GM12801 (cell line): Measurements from ENCODE around the gene MVB12B.

Experiments
- TF ChIP-seq, protein P1 (sequence below): IDR thresholded peaks from one replicate; pipeline ENCODE4 v1.5.1; 2011; ENCODE audit warnings: control low read depth; ENCODE audit not compliant: insufficient read length; ENCODE audit errors: extremely low read depth

Gene MVB12B

DNA sequence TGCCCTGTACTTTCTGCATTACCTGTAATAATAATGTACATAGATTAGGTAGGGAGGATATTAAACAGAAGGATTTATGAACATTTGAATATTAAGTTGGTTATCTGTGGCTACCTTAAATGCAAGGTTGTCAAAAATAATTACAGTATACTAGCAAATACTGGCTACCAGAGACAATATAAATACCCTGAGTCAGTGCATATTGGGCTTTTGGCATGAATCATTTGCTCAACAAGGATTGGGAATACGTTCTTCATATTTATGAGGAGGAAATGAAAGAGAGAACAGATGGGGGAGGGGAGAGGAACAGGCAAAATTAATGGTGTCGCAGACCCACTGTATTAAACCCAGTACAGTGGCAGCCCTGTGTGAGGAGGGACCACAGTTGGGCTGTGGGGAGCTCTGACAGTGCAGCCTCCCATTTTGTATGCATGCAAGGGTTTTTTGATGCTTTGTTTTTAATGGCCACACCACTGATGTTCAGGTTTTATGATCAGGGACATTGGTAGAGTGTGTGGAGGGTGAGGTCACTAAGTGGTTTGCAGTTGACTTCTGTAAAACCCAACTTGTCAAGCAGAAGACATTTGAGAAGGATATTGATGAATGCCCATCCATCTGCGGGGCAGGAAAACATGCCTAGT is 56.9 kb downstream of the MVB12B start:
- TF ChIP-seq, protein P1, sequence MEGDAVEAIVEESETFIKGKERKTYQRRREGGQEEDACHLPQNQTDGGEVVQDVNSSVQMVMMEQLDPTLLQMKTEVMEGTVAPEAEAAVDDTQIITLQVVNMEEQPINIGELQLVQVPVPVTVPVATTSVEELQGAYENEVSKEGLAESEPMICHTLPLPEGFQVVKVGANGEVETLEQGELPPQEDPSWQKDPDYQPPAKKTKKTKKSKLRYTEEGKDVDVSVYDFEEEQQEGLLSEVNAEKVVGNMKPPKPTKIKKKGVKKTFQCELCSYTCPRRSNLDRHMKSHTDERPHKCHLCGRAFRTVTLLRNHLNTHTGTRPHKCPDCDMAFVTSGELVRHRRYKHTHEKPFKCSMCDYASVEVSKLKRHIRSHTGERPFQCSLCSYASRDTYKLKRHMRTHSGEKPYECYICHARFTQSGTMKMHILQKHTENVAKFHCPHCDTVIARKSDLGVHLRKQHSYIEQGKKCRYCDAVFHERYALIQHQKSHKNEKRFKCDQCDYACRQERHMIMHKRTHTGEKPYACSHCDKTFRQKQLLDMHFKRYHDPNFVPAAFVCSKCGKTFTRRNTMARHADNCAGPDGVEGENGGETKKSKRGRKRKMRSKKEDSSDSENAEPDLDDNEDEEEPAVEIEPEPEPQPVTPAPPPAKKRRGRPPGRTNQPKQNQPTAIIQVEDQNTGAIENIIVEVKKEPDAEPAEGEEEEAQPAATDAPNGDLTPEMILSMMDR: no peak

DNA sequence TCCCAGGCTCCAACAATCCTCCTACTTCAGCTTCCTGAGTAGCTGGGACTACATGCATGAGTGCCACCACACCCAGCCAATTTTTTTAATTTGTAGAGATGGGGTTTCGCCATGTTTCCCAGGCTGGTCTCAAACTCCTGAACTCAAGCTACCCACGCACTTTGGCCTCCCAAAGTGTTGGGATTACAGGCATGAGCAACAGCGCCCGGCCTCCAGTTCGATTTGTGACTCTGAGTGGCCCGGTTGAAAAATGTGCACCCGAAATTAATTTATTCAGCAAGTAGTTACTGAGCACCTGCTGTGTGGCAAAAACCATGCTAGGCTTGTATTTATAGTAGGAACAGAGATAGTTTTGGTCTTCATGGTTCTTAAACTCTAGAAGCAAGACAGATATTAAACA is 58.3 kb downstream of the MVB12B start:
- TF ChIP-seq, protein P1: no peak

DNA sequence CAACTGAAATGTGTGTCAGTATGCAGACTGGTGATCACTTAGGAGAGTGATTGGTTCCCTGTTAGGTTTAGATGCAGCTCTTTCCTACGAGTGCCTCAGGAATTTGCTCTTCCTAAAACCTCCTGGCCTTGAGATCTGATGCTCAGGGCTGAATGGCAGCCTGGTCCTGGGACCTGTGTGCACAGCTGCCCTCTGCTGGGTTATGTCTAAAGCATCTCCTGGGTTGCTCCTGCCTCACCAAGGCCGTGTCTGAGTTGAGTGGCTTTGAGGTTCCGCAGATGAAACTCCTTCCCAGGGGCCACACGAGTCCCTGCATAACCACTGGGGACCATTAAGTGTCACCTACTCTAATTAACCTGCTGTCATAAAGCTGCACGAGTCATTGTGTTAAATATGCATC is 59.5 kb downstream of the MVB12B start:
- TF ChIP-seq, protein P1: no peak

DNA sequence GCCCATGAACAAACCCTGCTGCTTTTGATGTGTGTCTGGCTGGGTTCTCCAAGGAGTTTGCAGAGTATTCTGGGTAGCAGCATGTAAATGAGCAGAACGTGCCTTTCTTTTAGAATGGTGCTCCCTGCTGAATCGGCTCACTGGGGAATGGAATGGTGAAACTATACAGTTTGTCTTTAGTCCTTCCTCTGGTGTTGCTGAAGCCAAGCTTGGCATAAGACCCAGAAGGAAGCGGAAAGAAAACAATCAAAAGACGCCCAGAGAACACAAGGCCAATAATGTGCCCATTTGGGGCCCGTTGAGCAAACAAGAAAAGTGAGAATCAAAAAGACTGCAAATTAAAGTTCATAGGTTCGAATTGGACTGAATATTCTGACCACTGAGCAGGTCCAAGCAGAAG is 60.1 kb downstream of the MVB12B start:
- TF ChIP-seq, protein P1: no peak

DNA sequence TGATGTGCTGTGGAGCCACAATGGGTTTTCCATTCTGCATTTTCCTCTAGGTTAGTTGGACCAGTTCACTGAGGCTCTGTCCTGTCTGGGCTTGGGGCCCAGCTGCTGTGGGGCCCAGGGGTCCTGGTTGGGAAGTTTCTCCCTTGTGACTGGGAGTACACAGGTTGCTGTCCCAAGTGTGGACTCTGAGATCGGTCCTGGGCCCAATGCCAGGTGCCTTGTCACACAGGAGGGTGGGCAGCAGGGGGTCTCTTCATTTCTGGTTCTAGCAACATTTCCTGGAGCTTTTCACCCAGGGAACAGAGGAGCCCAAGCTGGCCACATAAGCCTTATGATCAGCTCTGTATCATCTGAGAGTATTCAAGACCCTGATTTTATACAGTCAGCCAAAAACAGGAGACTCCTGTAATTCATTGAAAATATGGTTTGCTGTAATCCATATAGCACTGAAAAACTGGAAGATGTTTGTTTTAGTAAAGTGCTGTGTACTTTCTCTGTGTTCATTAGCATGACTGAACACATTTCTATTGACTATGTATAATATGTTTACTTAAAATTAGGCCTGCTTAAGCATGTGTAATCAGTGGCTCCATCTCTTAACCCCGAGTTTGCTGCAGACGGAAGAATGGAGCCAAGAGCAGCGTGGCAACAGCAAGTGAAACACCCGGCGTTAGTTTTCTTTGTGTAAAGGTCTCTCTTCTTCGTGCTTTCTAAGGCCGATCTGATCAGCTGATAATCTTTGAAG is 62.5 kb downstream of the MVB12B start:
- TF ChIP-seq, protein P1: no peak

DNA sequence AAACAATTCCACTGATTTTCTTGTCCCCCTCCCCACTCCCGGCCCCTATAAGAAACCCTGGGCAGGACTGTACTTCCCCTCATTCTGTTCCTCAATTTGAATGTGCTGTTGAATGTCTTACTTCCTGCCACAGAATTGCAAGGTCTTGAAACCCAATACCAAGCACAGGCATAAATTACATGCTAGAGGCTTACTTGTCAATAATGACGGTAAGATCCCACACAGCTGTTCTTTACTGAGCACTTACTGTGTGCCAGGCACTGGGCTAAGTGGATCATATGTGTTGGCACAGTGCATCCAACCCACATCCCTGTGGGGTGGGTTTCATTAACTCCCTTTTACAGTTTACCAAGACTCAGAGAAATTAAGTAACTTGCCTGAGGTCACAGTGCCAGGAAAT is 63.4 kb downstream of the MVB12B start:
- TF ChIP-seq, protein P1: no peak

DNA sequence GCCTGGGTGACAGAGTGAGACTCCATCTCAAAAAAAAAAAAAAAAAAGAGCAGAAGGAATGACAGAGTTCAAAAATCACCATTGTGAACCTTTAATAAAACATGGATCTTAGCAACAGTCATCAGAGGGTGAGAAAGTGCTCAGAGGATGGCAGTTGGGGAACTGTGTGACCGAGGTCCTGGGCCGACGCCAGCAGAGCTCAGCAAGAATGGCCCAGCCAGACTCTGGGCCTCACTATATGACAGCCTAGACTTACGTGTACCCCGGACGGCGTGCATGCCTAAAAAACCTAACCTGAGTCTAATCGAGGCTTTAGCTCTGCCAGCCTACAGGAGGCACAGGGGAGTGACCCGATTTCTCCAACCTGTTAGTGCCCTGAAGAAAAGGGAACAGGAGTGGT is 64.3 kb downstream of the MVB12B start:
- TF ChIP-seq, protein P1: no peak
